Activated CD4-positive, alpha-beta memory T cell treated with anti-CD3 and anti-CD28 coated beads, Interleukin-2, amount 10 ng/mL, durations not matched to agents 7 days and 5 days (primary cell): Measurements from ENCODE around the gene ACER3. TPM values are rescaled to one million over a fixed set of nuclear protein-coding genes. Genes with fewer than 3 reads are reported as not detected.
"Not testable (repeated sequence)": the region's sequence is repeated elsewhere in the genome, so short reads cannot be mapped to it uniquely, and the experiment has no call there.

Experiments
- CTCF ChIA-PET: fragments of 350-600 bp; sonication (Branson Sonifier 250); formaldehyde crosslinking; loops from one replicate; lab custom pipeline; 2021; ENCODE audit warnings: antibody characterized with exemption, inconsistent platforms; lab: Charles Lee
- POLR2A ChIA-PET: fragments of 350-600 bp; sonication (Branson Sonifier 250); formaldehyde crosslinking; loops from one replicate; lab custom pipeline; 2021; ENCODE audit warnings: antibody characterized with exemption; lab: Charles Lee
- DNase-seq: peaks from one replicate; pipeline ENCODE4 v3.0.0-alpha.2; 2020
- H3K27ac Mint-ChIP-seq: one replicate; pipeline ENCODE4 v1.8.0; 2021; ENCODE audit warnings: mild to moderate bottlenecking, mixed read lengths
- H3K27me3 Mint-ChIP-seq: one replicate; pipeline ENCODE4 v1.8.0; 2021; ENCODE audit warnings: mixed read lengths
- H3K36me3 Mint-ChIP-seq: one replicate; pipeline ENCODE4 v1.8.0; 2021; ENCODE audit warnings: low read depth, mixed read lengths
- H3K4me1 Mint-ChIP-seq: one replicate; pipeline ENCODE4 v1.8.0; 2021; ENCODE audit warnings: mixed read lengths
- H3K4me3 Mint-ChIP-seq: one replicate; pipeline ENCODE4 v1.8.0; 2021; ENCODE audit warnings: mild to moderate bottlenecking, mixed read lengths
- H3K9me3 Mint-ChIP-seq: one replicate; pipeline ENCODE4 v1.8.0; 2021; ENCODE audit warnings: mixed read lengths
- total RNA-seq, 2 experiments: library from RNA; stranded (reverse); gene quantifications; one replicate each; pipeline ENCODE4 v1.2.3, GENCODE V29; 2021

ACER3 gene
- total RNA-seq, 2 experiments from 2014 or later = 10.3 to 12.2 TPM

DNA sequence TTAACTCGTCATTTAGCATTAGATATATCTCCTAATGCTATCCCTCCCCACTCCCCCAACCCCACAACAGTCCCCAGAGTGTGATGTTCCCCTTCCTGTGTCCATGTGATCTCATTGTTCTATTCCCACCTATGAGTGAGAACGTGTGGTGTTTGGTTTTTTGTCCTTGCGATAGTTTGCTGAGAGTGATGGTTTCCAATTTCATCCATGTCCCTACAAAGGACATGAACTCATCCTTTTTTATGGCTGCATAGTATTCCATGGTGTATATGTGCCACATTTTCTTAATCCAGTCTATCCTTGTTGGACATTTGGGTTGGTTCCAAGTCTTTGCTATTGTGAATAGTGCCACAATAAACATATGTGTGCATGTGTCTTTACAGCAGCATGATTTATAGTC, 34.2 kb upstream of the ACER3 start:
- not testable (repeated sequence) for H3K27ac Mint-ChIP-seq

DNA sequence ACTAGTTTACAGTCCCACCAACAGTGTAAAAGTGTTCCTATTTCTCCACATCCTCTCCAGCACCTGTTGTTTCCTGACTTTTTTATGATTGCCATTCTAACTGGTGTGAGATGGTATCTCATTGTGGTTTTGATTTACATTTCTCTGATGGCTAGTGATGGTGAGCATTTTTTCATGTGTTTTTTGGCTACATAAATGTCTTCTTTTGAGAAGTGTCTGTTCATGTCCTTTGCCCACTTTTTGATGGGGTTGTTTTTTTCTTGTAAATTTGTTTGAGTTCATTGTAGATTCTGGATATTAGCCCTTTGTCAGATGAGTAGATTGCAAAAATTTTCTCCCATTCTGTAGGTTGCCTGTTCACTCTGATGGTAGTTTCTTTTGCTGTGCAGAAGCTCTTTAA, 33.7 kb upstream of the ACER3 start:
- H3K9me3 Mint-ChIP-seq, H3K4me3 Mint-ChIP-seq, DNase-seq, H3K27ac Mint-ChIP-seq, H3K27me3 Mint-ChIP-seq, POLR2A ChIA-PET, CTCF ChIA-PET: not testable (repeated sequence)
- Mint-ChIP-seq H3K4me1 (peaks cover 30% of the 10 kb centered on the region), H3K36me3 (peaks cover 12% of the 10 kb centered on the region)

More for the DNA sequence above, 34.2 kb upstream of the ACER3 start:
- H3K27me3 Mint-ChIP-seq, H3K4me3 Mint-ChIP-seq, POLR2A ChIA-PET, DNase-seq, H3K9me3 Mint-ChIP-seq: not testable (repeated sequence)
- CTCF ChIA-PET = interaction anchor here (1.0 kb wide), 1 partner anchor 92 kb away, joined by 3 read pairs; no protein-coding TSS in a partner anchor
- Mint-ChIP-seq H3K4me1 (peaks cover 30% of the 10 kb centered on the region), H3K36me3 (peaks cover 13% of the 10 kb centered on the region)

DNA sequence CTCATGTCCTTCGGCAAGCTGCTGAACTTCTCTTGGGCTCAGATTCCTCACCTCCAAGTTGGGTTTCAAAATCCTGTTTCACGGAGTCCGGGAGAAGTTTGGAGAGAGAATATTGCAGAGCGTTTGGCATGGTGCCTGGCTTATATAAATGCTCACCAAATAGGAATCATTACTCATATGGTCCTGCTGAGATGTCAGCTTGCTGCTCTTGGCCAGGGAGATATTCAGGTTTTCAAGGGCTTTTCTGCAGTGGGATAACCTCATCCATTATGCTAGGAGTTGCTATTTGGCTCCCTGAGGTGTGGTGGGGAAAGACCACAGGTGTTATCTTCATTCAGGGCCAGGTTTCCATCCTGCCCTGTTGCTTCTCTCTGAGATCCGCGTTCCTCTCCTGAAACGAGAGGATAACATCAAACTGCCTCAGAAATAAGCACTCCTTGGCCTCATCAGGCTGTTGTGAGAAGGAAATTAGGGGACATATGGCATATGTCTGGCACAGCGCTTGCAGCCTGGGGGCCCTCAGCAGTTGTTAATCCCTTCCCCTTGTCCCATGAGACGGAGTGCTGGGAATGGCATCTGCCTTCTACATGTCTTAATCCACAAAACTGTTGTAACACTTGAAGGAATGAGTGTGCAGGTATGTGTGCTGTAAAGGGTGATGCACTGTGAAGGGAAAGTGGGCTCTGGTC, 29.9 kb upstream of the ACER3 start:
- H3K27ac Mint-ChIP-seq = no peak overlapping the region
- DNase-seq = no peak
- peaks cover 7% of the 10 kb centered on the region for H3K4me1 Mint-ChIP-seq
- peaks cover 13% of the 10 kb centered on the region for H3K27me3 Mint-ChIP-seq
- H3K36me3 Mint-ChIP-seq = peaks cover 8% of the 10 kb centered on the region
- CTCF ChIA-PET = no interaction called here
- H3K9me3 Mint-ChIP-seq = peaks cover 5% of the 10 kb centered on the region
- no peak overlapping the region for H3K4me3 Mint-ChIP-seq
- POLR2A ChIA-PET = no interaction called here

DNA sequence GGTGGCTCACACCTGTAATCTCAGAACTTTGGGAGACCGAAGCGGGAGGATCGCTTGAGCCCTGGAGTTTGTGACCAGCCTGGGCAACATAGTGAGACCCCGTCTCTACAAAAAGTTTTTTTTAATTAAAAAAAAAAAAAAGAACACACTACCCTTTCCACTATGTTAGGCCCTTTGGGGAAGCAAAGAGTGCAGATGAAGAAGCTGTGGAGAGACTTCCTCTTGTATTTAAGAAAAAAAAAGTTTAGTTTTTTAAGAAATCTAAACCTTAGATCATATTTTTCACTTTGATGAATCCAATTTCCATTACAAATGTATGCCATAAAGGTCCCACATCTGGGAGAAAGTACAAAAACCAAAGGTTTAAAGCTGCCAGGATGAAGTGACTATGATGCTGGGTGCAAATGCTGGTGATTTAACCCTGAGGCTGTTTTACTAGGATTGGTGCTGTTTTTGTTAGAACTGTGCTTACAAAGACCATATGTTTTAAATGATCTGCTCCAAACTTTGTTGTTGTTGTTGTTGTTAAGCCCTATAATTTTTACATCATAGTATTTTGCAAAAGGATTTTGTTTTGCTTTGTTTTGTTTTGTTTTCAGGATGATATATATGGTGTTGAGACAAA, 28.9 kb upstream of the ACER3 start:
- POLR2A ChIA-PET = no interaction called here
- H3K36me3 Mint-ChIP-seq = no peaks in the 10 kb centered on the region
- no peak for DNase-seq
- no peaks in the 10 kb centered on the region for H3K9me3 Mint-ChIP-seq
- H3K27ac Mint-ChIP-seq = no peak overlapping the region
- no peak overlapping the region for H3K4me3 Mint-ChIP-seq
- H3K27me3 Mint-ChIP-seq = peaks cover 13% of the 10 kb centered on the region
- CTCF ChIA-PET = no interaction called here
- no peaks in the 10 kb centered on the region for H3K4me1 Mint-ChIP-seq

DNA sequence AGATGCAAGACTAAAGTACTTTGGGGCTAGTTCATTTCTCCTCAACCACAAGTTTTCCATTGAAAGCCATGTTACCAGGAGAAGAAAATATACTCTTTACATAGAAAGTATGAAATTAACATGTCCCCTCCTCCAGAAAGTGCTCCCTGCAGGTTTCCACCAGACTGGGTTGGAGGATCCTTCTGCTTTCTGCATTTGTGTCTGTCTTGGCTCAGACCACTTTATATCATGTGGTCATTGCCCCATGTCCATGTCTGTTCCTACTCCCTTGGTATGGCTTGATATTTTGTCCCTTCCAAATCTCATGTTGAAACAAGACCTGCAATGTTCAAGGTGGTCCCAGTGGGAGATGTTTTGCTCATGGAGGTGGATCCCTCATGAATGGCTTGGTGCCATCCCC, 28.4 kb upstream of the ACER3 start:
- no peaks in the 10 kb centered on the region for H3K9me3 Mint-ChIP-seq
- no peak for DNase-seq
- no peak overlapping the region for H3K4me3 Mint-ChIP-seq
- CTCF ChIA-PET = no interaction called here
- H3K4me1 Mint-ChIP-seq = no peaks in the 10 kb centered on the region
- peaks cover 13% of the 10 kb centered on the region for H3K27me3 Mint-ChIP-seq
- POLR2A ChIA-PET = no interaction called here
- no peak overlapping the region for H3K27ac Mint-ChIP-seq
- no peaks in the 10 kb centered on the region for H3K36me3 Mint-ChIP-seq

DNA sequence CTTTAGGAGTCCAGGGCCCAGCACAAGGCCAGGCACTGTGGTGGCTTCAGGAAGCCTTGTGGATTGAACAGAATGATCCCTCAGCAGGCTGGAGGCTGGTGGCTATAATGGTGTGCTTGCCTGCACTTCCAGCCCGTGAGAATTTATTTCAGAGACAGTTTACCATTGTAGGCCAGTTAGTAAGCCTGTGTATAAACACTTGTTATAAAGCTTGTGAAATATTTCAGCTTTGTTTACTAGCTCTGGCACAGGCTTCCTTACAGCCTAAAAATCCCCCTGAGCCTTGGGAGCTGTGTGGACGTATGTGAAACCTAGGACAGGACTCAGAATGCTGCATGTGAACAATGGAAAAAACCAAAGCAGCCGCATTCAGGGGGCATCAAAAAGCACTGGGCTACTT, 26.6 kb upstream of the ACER3 start:
- peaks cover 14% of the 10 kb centered on the region for H3K27me3 Mint-ChIP-seq
- no peaks in the 10 kb centered on the region for H3K36me3 Mint-ChIP-seq
- H3K4me1 Mint-ChIP-seq = no peaks in the 10 kb centered on the region
- no peaks in the 10 kb centered on the region for H3K9me3 Mint-ChIP-seq
- no peak overlapping the region for H3K27ac Mint-ChIP-seq
- H3K4me3 Mint-ChIP-seq = no peak overlapping the region
- no peak for DNase-seq
- CTCF ChIA-PET = no interaction called here
- POLR2A ChIA-PET = interaction anchor here (0.5 kb wide), 1 partner anchor 10 kb away, joined by 3 read pairs; no protein-coding TSS in a partner anchor

DNA sequence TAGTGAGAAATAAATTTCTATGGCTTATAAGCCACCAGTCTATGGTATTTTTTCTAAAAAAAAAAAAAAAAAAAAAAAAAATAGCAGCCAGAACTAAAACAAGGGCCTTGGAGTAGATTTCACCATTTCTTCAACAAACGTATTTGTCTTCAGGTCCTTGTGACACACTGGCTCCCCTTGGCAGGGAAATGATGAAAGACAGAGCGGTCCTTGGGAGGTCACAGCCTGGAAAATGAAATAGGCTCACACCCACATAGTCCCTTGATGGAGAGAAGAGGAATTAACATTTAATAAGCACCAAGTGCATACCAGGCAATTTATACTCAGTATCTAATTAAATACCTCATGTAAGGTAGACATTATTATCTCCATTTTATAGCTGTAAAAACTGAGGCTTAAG, 25.7 kb upstream of the ACER3 start:
- Mint-ChIP-seq H3K27ac (no peak overlapping the region), H3K27me3 (peaks cover 21% of the 10 kb centered on the region), H3K4me3 (no peak overlapping the region), H3K36me3 (no peaks in the 10 kb centered on the region), H3K9me3 (no peaks in the 10 kb centered on the region), H3K4me1 (no peaks in the 10 kb centered on the region)
- CTCF ChIA-PET = interaction anchor here (1.1 kb wide), 2 partner anchors 85 to 162 kb away, joined by 3 to 4 read pairs; no protein-coding TSS in a partner anchor
- DNase-seq = no peak
- POLR2A ChIA-PET = interaction anchor here (1.1 kb wide), 1 partner anchor 54 kb away, joined by 3 read pairs; no protein-coding TSS in a partner anchor

DNA sequence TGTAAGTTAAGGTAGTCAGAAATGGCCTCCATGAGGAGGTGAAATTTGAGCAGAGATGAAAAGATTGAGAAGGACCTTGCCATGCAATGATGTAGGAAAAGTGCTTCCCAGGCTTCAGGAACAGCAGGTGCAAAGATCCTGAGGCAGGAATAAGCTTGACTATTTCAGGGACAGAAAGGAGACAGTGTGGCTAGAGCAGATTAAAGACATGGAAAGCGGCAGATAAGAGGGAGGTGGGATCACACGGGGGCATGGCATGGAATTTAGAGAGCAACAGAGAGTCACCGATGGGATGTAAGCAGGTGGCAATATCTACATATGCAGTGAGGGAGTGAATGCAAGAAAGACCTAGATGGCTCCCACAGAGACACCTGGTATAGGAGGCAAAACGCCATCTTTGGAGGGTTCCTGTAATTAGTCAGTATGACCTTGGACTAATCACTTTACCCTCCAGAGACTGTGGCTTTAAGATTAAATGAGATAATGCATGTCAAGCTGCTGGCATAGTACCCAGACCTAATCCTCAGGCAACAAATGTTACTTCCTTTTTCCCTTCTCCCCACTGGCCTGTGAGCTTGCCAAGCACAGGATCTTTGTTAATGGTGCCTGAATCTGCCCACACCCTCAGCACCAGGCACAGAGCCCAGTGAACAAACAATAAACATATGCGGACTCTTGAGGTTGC, 24.6 kb upstream of the ACER3 start:
- H3K36me3 Mint-ChIP-seq = no peaks in the 10 kb centered on the region
- CTCF ChIA-PET = interaction anchor here (0.6 to 1.1 kb wide), 3 partner anchors 84 to 483 kb away, joined by 3 to 6 read pairs (median 4); no protein-coding TSS in a partner anchor
- POLR2A ChIA-PET = interaction anchor here (0.9 to 1.1 kb wide), 2 partner anchors 12 to 55 kb away, joined by 3 read pairs; no protein-coding TSS in a partner anchor
- H3K4me1 Mint-ChIP-seq = no peaks in the 10 kb centered on the region
- H3K4me3 Mint-ChIP-seq = no peak overlapping the region
- H3K27me3 Mint-ChIP-seq = peaks cover 25% of the 10 kb centered on the region
- no peaks in the 10 kb centered on the region for H3K9me3 Mint-ChIP-seq
- H3K27ac Mint-ChIP-seq = no peak overlapping the region
- DNase-seq = no peak

DNA sequence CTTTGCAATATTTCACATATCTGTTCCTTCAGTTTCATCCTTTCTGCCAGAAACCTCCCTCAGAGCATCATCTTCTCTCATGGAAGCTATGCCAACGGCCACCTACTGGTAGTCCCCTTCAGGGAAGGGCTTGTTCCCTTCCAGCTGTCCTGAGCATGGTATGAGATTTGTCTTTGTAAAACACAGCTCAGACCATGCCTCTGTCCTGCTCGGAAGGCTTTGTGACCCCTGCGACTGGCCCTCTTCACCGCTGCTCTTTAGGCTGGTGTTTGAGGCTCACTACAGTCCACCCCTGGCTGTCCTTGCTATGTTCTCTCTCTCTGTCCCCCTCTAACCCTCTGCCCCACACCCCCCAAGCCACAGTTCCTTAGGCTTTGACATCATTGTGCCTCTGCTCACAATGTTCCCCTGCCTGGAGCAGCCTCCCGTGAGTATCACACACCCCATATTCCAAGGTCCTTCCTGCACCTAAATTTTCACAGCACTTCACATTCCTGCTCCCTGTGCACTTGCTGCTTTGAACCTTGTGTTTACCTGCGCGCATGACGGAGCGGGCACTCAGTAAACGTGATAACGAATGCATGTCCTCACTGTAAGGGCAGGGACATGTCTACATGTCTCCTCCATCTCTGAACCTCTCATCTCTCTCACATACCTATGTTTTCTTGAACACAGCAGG, 24.0 kb upstream of the ACER3 start:
- Mint-ChIP-seq H3K4me1 (no peaks in the 10 kb centered on the region), H3K27me3 (peaks cover 30% of the 10 kb centered on the region), H3K36me3 (no peaks in the 10 kb centered on the region), H3K9me3 (no peaks in the 10 kb centered on the region), H3K27ac (no peak overlapping the region), H3K4me3 (no peak overlapping the region)
- ChIA-PET POLR2A (interaction anchor here (0.9 kb wide), 1 partner anchor 12 kb away, joined by 3 read pairs; no protein-coding TSS in a partner anchor), CTCF (no interaction called here)
- DNase-seq = no peak

DNA sequence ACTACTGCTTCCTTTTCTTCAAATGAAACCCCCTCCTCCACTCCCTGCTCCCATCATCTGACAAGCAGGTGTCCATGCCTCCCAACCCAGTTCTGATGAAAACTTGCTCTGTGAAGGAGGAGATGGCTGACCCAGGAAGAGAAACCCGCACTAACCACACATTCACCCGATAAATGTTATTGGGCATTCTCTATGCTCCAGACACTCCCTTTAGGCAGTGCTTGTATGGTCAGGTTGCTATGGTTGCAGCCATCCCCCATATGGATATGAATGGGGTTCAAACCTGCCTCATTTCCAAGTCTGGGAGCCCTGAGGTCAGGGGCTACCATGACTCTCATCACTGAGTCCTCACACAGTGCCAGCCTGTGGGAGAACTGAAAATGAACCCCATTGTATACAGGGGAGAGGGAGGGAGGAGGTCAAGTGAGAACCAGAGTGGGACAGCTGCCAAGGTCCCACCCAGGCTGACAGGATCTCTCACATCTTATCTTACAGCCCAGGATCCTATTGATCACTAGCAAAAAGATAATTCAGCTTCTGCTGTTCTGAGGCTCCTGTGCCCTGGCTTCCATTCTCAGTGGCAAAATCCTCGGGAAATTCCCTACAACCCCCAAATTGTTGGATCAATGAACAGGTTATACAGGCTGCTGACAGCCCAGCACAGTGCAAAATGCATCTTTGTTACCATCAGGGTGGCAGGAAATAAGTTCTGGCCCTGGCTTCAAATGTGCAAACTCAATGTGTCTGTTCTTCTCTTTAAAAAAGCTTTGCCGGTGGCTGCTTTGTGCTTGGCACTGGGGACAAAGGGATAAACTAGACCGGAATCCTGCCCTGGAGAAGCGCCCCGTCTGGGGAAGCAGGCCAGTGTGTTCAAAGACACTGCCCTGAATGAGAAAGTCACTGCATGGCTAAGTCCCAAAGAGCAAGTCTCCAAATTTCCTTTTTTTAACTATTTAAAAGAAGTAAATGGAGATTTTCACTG, 22.7 kb upstream of the ACER3 start:
- no peaks in the 10 kb centered on the region for H3K36me3 Mint-ChIP-seq
- H3K9me3 Mint-ChIP-seq = no peaks in the 10 kb centered on the region
- H3K4me1 Mint-ChIP-seq = no peaks in the 10 kb centered on the region
- CTCF ChIA-PET = no interaction called here
- no peak overlapping the region for H3K4me3 Mint-ChIP-seq
- no peak overlapping the region for H3K27ac Mint-ChIP-seq
- POLR2A ChIA-PET = no interaction called here
- DNase-seq = no peak
- H3K27me3 Mint-ChIP-seq = peaks cover 33% of the 10 kb centered on the region

DNA sequence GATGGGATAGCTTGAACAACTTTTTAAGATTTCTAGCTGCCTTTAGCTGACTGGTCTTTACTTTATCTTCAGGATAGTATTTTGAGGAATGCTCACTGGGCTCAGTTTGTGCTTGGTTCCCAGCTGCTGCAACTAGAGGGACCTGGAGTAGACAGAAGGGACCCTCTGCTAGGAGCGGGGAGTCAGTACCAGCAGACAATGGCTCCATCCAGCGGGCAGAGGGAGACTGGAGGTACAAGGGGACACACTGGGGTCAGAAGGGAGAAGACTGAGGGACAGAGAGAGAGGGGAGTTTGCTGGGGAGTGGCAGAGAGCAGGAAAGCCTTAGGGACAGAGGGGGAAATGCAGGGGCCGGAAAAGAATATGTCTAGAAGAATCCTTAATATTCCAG, 22.0 kb upstream of the ACER3 start:
- no peak overlapping the region for H3K27ac Mint-ChIP-seq

DNA sequence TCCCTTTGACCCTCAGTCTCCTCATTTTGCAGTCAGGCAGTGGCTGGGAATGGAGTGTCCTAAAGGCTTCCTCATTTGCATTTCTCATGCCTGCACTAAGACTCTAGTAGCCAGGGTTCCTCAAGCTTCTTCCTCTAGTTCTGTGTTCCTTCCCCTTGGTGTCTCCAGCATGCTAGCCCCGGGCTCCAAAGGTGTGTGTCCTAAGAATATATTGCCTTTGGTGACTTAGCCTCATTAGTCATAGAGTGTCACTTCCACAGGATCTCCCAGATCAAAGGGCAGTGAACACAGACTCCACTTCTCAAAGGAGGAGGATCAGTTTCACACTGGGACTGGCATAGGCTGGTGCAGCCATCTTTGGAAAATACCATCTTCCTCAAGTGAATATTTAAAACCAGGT, 21.4 kb upstream of the ACER3 start:
- H3K36me3 Mint-ChIP-seq = no peaks in the 10 kb centered on the region
- H3K27ac Mint-ChIP-seq = no peak overlapping the region
- H3K4me3 Mint-ChIP-seq = no peak overlapping the region
- no peaks in the 10 kb centered on the region for H3K9me3 Mint-ChIP-seq
- CTCF ChIA-PET = no interaction called here
- no peaks in the 10 kb centered on the region for H3K4me1 Mint-ChIP-seq
- no peak for DNase-seq
- H3K27me3 Mint-ChIP-seq = peaks cover 36% of the 10 kb centered on the region
- POLR2A ChIA-PET = no interaction called here

More for the DNA sequence above, 22.0 kb upstream of the ACER3 start:
- Mint-ChIP-seq H3K36me3 (no peaks in the 10 kb centered on the region), H3K27me3 (peaks cover 36% of the 10 kb centered on the region), H3K4me1 (no peaks in the 10 kb centered on the region), H3K4me3 (no peak overlapping the region), H3K9me3 (no peaks in the 10 kb centered on the region)
- ChIA-PET CTCF (no interaction called here), POLR2A (no interaction called here)
- no peak for DNase-seq
